Stimulated activated CD4-positive, alpha-beta T cell treated with anti-CD3 and anti-CD28 coated beads, Interleukin-4, amount 100 ng/mL, for 4 hours (primary cell): ENCODE results near the gene CNR2.
"Not testable (repeated sequence)": the region's sequence is repeated elsewhere in the genome, so short reads cannot be mapped to it uniquely, and the experiment has no call there.

Experiments used
- DNase-seq, 2 experiments: peaks; one replicate each; pipeline ENCODE4 v3.0.0-alpha.2; 2020

The CNR2 gene

DNA sequence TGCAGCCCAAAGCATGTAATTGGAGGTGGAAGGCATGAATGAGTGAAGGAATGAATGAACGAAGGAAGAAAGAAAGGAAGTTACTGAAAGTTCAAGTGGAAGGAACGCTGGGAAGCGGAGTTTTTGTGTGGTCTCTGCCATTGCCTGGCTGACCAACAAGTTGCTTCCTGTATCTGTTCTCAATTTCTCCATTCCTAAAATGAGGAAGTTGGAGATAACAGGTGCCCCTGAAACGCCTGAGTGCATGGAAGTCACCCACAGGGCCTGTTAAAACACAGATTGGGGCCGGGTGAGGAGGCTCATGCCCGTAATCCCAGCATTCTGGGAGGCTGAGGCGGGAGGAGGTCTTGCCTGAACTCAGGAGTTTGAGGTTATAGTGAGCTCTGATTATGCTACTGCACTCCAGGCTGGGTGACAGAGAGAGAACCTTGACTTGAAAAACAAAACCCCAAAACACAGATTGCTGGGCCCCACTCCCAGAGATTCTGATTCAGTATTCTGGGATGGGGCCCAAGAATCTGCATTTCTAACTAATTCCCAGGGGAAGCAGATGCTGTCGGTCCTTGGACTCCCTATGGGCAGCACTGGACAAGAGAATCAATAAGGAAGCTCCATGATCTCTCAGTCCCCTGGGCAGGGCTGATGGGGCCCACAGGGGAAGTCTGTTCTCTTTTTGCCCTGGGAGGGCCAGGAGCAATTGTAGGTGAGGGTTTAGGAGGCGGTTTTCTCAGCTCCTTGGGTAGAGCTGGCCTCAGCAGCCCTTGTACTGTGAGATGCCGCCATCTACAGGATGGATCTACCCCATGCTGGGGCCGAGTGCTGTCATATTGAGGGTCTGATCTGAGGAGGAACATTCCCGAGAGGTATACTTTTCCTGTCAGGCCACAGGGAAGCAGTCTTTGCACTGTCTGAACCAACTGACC, 3.3 kb upstream of the CNR2 start:
- peak; percentile 22 to 29 for DNase-seq

DNA sequence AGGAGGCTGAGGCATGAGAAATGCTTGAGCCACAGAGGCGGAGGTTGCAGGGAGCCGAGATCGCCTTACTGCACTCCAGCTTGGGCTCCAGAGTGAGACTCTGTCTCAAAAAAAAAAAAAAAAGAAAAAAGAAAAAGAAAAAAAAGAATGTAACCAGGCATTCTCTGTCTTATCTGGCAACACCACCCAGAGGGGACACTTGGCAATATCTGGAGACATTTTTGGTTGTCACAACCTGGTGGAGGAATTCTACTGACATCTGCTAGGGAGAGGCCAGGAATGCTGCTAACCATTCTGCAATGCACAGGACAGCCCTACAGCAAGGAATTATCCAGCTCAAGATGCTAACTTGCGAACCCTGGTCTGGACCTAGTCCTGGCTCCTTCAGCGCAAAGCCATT, 2.3 kb upstream of the CNR2 start:
- DNase-seq = no peak

DNA sequence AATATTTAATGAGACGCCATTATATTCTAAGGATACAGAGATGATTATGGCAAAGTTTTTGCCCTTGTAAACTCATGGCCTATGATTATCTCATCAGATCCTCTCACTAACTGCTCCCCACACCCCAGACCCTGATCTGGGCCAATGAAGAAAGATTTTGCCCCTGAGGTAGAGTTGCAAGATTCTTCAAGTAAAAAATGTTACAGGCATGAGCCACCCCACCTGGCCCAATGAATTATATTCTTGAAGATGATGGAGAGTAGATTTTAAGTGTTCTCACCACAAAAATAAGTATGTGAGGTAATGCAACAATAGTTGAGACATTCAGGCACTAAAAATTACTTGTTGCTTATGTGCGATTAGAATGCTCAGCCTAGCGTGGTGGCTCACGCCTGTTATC, 1.8 kb upstream of the CNR2 start:
- DNase-seq = no peak

DNA sequence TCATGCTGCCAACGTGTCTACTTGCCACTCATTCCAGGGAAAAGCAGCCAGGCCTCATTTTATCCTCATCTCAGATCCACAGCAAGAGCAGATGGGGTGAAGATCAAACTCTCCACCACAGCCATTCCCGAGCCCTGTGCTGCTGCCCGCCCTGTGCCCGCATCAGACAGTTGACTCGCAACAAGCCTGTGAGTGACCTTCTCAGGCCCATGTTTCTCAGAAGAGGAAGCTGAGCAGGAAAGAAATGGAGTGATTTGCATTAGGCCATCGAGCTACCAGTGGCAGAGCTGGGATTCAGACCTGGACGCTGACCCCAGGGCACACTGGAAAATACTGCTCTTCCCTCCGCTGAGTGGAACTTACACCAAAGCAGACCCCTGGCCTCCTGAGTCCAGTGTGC, 1.2 kb downstream of the CNR2 start:
- no peak for DNase-seq

- no peak for DNase-seq
These were observed 2.5 kb downstream of the CNR2 start for GRCh38 chr1:23910553-23911246.

DNA sequence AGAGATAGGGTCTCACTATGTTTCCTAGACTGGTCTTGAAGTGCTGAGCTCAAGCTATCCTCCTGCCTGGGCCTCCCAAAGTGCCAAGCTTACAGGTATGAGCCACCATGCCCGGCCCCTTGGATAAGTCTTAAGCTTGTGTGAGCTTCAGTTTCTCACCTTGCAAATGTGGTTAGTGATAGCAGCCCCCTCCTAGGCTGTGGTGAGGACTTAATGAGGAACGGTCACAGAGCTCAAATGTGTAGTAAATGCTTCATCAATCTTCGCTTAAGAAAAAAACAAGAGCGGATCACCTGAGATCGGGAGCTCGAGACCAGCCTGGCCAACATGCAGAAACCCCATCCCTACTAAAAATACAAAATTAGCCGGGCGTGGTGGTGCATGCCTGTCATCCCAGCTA, 3.0 kb downstream of the CNR2 start:
- no peak for DNase-seq

GRCh38 chr1:23909412-23909811, 3.8 kb downstream of the CNR2 start:
- DNase-seq = no peak

- DNase-seq = no peak
These were observed 4.5 kb downstream of the CNR2 start for GRCh38 chr1:23908453-23909341.

DNA sequence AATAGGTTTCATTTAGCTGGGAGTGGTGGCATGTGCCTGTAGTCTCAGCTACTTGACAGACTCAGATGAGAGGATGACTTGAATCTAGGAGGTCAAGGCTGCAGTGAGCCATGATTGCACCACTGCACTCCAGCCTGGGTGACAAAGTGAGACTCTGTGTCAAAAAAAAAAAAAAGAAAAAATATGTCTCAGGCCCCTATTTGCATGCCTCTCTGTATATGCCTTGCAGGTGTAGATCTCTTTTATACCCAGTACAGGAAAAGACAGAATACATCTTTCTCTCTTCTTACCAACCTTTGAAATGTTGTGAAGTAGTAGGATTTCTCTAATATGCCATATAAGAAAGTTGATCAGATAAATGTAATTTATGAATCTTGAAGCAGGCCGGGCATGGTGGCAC, 6.4 kb downstream of the CNR2 start:
- no peak for DNase-seq

- DNase-seq = no peak
These were observed 7.6 kb downstream of the CNR2 start for GRCh38 chr1:23905461-23906025.

GRCh38 chr1:23904748-23905357, 8.3 kb downstream of the CNR2 start:
- no peak for DNase-seq

DNA sequence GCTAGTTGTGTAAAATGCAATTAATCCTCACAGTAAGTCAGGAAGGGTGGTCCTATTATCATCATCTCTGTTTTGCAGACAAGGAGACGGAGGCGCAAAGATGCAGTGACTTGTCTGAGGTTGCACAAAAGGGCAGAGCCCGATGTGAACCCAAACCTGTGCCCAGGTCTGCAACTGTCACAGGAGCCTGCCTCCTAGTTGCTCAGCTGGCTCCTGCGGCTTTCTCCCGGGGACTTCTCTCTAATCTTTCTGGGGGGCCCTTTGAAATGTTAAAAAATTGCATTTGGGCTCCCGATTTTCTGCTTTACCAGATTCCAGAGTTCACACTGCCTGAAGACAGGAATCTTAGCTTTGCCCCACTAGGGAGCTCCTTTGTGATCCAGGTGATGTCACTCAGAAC, 9.4 kb downstream of the CNR2 start:
- no peak for DNase-seq

- DNase-seq = no peak
These were observed 10.6 kb downstream of the CNR2 start for GRCh38 chr1:23902321-23903278.

DNA sequence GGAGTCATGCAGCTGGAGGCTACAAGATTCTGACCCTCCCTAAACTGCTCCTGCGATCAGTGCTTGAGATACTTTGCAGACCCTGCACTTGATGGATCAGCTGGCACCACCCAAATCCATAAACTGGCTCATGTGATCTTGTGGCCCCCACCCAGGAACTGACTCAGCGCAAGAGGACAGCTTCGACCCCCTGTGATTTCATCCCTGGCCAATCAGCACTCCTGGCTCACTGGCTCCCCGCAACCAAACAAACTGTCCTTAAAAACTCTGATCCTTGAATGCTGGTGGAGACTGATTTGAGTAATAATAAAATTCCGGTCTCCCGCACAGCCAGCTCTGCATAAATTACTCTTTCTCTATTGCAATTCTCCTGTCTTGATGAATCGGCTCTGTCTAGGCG, 13.1 kb downstream of the CNR2 start:
- DNase-seq = not testable (repeated sequence)

DNA sequence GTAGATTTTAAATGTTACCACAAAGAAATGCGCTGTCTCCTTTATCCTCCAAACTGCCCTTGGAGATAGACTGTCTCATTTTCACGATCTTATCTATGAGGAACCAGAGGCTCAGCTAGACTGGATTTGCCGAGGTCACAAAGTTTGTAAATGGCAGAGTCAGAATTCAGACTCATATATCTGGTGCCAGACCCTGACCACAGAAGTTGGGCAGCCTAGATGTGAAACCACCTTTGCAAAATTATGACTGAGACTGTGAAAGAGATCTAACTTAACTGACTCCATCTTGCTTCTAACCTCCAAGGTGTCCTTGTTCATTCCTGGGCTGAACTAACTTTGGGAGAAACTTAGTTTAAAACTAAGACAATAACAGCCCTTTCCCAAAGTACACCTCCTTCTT, 14.1 kb downstream of the CNR2 start:
- no peak for DNase-seq

DNA sequence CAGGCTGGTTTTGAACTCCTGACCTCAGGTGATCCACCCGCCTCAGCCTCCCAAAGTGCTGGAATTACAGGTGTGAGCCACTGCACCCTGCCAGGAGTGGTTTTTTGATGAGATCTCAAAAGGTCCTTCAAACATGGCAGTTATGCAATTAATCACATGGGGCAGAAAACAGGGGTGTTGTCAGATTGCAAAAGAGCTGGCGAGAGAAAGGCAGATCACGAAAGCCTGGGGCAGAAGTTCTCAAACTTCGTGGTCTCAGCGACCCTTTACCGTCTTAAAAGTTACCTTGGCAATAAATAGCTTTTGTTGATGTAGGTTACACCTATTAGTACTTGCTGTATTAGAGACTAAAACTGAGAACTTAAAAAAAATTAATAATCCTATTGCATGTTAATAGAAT, 16.1 kb downstream of the CNR2 start:
- DNase-seq = no peak

DNA sequence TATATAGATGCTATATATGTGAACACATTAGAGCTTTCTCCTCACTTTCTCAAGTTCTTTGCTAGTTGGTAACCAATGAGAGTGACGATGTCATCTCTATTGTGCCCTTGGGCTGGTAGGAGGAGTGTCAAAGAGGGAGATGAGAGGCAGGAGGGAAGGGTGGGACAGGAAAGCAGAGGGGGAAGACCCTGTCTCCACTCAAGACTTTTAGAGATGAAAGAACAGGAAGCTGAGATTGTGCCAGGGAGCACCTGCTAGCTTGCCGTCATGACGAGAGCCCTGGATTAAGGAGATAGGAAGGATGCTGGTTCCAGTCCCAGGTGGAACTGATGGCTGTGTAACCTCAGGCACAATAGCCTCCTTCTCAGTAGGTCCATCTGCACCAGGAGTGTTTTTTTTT, 16.7 kb downstream of the CNR2 start:
- no peak for DNase-seq

GRCh38 chr1:23895993-23896392, 17.2 kb downstream of the CNR2 start:
- DNase-seq = no peak

DNA sequence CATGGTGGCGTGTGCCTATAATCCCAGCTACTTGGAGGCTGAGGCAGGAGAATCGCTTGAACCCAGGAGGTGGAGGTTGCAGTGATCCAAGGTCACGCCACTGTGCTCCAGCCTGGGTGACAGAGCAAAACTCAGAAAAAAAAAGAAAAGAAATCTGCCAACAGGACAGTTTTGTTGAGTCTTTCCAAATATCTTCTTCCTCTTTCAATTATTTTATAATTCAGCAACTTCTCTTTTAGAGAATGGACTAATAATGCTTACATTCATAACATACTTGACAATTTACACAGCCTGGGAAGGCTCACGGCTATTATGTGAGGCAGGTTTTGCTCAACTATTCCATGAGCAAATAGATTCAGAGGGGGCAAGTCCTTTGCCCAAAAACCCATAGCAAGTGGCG, 18.1 kb downstream of the CNR2 start:
- DNase-seq = no peak

DNA sequence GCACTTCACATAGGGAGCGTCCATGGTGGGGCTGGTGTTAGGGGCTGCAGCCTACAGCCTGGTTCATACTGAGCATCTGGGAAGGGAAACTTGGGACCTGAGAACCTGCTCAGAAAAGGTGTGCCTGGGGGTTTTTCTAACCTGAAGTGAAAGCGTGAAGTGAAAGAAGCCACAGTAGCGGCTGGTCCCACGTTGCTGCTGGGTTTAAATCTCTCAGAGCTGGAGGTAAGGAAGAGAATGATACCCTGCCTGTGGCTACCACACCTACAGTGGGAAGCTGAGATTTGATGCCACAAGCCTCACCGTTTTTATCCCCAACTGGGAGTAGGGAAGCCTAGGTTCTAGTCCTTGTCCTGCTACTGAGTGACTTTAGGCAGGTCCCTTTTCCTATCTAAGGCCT, 24.1 kb downstream of the CNR2 start:
- no peak for DNase-seq

DNA sequence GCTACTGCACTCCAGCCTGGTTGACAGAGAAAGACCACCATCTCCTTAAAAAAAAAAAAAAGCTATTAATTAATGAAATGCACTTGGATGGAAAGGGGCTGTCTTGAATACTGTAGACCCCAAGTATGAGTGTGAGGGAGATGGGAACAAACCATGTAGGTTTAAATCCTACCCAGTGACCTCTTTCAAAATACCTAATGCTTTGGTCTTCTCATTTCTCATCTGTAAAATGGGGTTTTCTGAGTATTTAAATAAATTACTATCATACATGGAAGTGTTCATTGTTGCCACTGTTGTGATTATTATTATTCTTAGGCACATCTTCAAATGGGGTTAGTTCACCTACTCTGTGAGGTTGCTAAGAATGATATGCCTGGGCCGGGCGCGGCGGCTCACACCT, 27.9 kb downstream of the CNR2 start:
- DNase-seq = no peak
